GM12878 (cell line): ENCODE data around the gene DDX10. TPM values are rescaled to one million over a fixed set of nuclear protein-coding genes. Genes with fewer than 3 reads are reported as not detected.

Experiments
- BCL3 ChIP-seq: IDR thresholded peaks from 2 replicates; pipeline ENCODE4 v1.6.1; 2011; ENCODE audit warnings: borderline replicate concordance, low read depth, mild to moderate bottlenecking, moderate library complexity, low read length; ENCODE audit not compliant: insufficient read depth, poor library complexity, severe bottlenecking
- BHLHE40 ChIP-seq, 2 experiments: fragments of 450-650 bp in 1 of 2; IDR thresholded peaks; 2 replicates each; pipeline ENCODE4 v1.6.1; 2011 to 2017; ENCODE audit warnings: low read depth in 2 of 2, borderline replicate concordance in 1 of 2, improper control_type of control experiment in 1 of 2, low read length in 1 of 2, mild to moderate bottlenecking in 1 of 2
- DPF2 ChIP-seq: fragments of 450-650 bp; IDR thresholded peaks from 2 replicates; pipeline ENCODE4 v1.6.1; 2017; ENCODE audit warnings: mild to moderate bottlenecking
- EGR1 ChIP-seq, 2 experiments: IDR thresholded peaks; 1 replicate in 1 of 2; 2 replicates in 1 of 2; pipeline ENCODE4 v1.6.1; 2011 to 2012; ENCODE audit warnings: low read depth in 2 of 2, low read length in 2 of 2, borderline replicate concordance in 1 of 2, mild to moderate bottlenecking in 1 of 2, moderate library complexity in 1 of 2
- GABPA ChIP-seq: IDR thresholded peaks from 2 replicates; pipeline ENCODE4 v1.6.1; 2014; ENCODE audit warnings: antibody characterized with exemption, low read depth, mild to moderate bottlenecking, inconsistent platforms
- HDAC2 ChIP-seq: fragments of 200-600 bp; sonication (generic); IDR thresholded peaks from 2 replicates; pipeline ENCODE4 v1.6.1; 2017
- IKZF2 ChIP-seq, 2 experiments: fragments of 450-650 bp; IDR thresholded peaks; 2 replicates each; pipeline ENCODE4 v1.6.1; 2017; ENCODE audit warnings: mild to moderate bottlenecking in 2 of 2, moderate library complexity in 2 of 2
- JUNB ChIP-seq: IDR thresholded peaks from 2 replicates; pipeline ENCODE4 v1.6.1; 2016; ENCODE audit warnings: antibody characterized with exemption, mild to moderate bottlenecking
- JUND ChIP-seq: IDR thresholded peaks from 2 replicates; pipeline ENCODE4 v1.6.1; 2012; ENCODE audit warnings: low read depth, mild to moderate bottlenecking, low read length, improper control_type of control experiment, moderate library complexity
- MAX ChIP-seq: IDR thresholded peaks from 2 replicates; pipeline ENCODE4 v1.6.1; 2012; ENCODE audit warnings: low read depth, low read length, improper control_type of control experiment
- MYB ChIP-seq: fragments of 150-350 bp; IDR thresholded peaks from 2 replicates; pipeline ENCODE4 v1.6.1; 2014; ENCODE audit warnings: mild to moderate bottlenecking, low read depth, low read length, borderline replicate concordance
- NFYA ChIP-seq: IDR thresholded peaks from 2 replicates; pipeline ENCODE4 v1.6.1; 2011; ENCODE audit warnings: low read depth, mild to moderate bottlenecking, low read length, improper control_type of control experiment, borderline replicate concordance
- POLR2A ChIP-seq: IDR thresholded peaks from 2 replicates; pipeline ENCODE4 v1.6.1; 2011; ENCODE audit warnings: low read depth, mild to moderate bottlenecking, low read length
- PRDM15 ChIP-seq: fragments of 450-650 bp; formaldehyde crosslinking; IDR thresholded peaks from 2 replicates; pipeline ENCODE4 v1.4.0; 2020; ENCODE audit warnings: mild to moderate bottlenecking, moderate library complexity
- RBBP5 ChIP-seq: fragments of 200-600 bp; sonication (generic); conservative IDR thresholded peaks from 2 replicates; pipeline ENCODE4 v1.6.1; 2016
- SKIL ChIP-seq: fragments of 450-650 bp; IDR thresholded peaks from 2 replicates; pipeline ENCODE4 v1.6.1; 2017; ENCODE audit warnings: mild to moderate bottlenecking, low read depth, inconsistent platforms; ENCODE audit not compliant: poor library complexity, severe bottlenecking
- SP1 ChIP-seq: IDR thresholded peaks from one replicate; pipeline ENCODE4 v1.6.1; 2011; ENCODE audit warnings: low read depth, low read length
- TAF1 ChIP-seq: IDR thresholded peaks from 2 replicates; pipeline ENCODE4 v1.6.1; 2011; ENCODE audit warnings: mild to moderate bottlenecking, low read depth, low read length, borderline replicate concordance
- USF1 ChIP-seq: IDR thresholded peaks from 2 replicates; pipeline ENCODE4 v1.6.1; 2011; ENCODE audit warnings: borderline replicate concordance, low read depth, mild to moderate bottlenecking, moderate library complexity, mixed read lengths, low read length; ENCODE audit not compliant: insufficient read depth; ENCODE audit errors: extremely low read length
- USF2 ChIP-seq: IDR thresholded peaks from 2 replicates; pipeline ENCODE4 v1.6.1; 2011; ENCODE audit warnings: low read depth, low read length, improper control_type of control experiment, borderline replicate concordance
- polyA plus RNA-seq, 11 experiments: library from polyadenylated mRNA; depleted of rRNA in 4 of 11; unstranded in 6 of 11; stranded (reverse) in 5 of 11; fragments of >200 nt; fragmentation: Nextera tagmentation in 4 of 11; fragmentation: Illumina TruSeq in 1 of 11; extraction: Ambion mirVana in 4 of 11; extraction: Trizol in 1 of 11; gene quantifications; 1 replicate in 1 of 11; 2 replicates in 10 of 11; pipeline versions ENCODE4 v1.2.1 to v1.2.3, GENCODE V29; 2011 to 2016; ENCODE audit warnings: inconsistent platforms in 2 of 11, missing spikeins in 2 of 11, low read depth in 1 of 11
- total RNA-seq, 4 experiments: library from RNA; depleted of rRNA in 3 of 4; stranded (reverse); fragments of >200 nt in 3 of 4; fragmentation: Illumina TruSeq in 1 of 4; extraction: Trizol in 1 of 4; gene quantifications; 2 replicates each; pipeline versions ENCODE4 v1.2.1 to v1.2.3, GENCODE V29; 2013 to 2021

The DDX10 gene
- total and polyA plus RNA-seq, 10 of the 15 experiments (the other 5 are each of a cell fraction or from before 2014, with no cell fraction given): 20.9 to 51.5 (median 31.9) TPM

- TF ChIP-seq BCL3 (no peak), EGR1 (IDR thresholded peaks at IDR 0.05; ENCODE audit: borderline replicate concordance in 1 of 2, low read depth in 2 of 2, low read length in 2 of 2) (peak in 1 of 2 experiments; percentile 69; a peak in 1 of 3 replicates), JUNB (no peak), SP1 (peak; percentile 80), TAF1 (peak; percentile 42; the same call in 1 of the 2 replicates), USF2 (peak; percentile 32), SKIL (no peak), GABPA (peak; percentile 81), MYB (no peak), IKZF2 (IDR thresholded peaks at IDR 0.05) (no peak), JUND (peak; percentile 96), RBBP5 (no peak), PRDM15 (CRISPR knock-in tag) (peak; percentile 76; the same call in 1 of the 2 replicates), NFYA (no peak), DPF2 (peak; percentile 31; the same call in 1 of the 2 replicates), USF1 (peak; percentile 43), POLR2A (peak; percentile 75), MAX (peak; percentile 82; the same call in 1 of the 2 replicates), BHLHE40 (IDR thresholded peaks at IDR 0.05; ENCODE audit: borderline replicate concordance in 1 of 2, low read depth in 2 of 2, low read length in 1 of 2) (peak; percentile 93 to 97), HDAC2 (no peak)
Observed at GRCh38 chr11:108664730-108665525, at the start of gene DDX10 (continued).
